SU-DHL-6 (cell line): Measurements from ENCODE around the gene ADCY5.

Source experiments
- CTCF ChIP-seq: fragments of 200-600 bp; sonication (generic); IDR thresholded peaks from one replicate; pipeline ENCODE4 v1.5.1; 2017; ENCODE audit warnings: antibody characterized with exemption, mild to moderate bottlenecking, low read length, moderate library complexity; ENCODE audit not compliant: insufficient read depth, poor library complexity, severe bottlenecking
- EZH2phosphoT487 ChIP-seq: fragments of 200-600 bp; sonication (generic), shearing (Covaris generic); conservative IDR thresholded peaks from 2 replicates; pipeline ENCODE4 v1.6.1; 2018; ENCODE audit warnings: mild to moderate bottlenecking, antibody characterized with exemption, low read length, moderate library complexity, mixed read lengths

- TF ChIP-seq CTCF (no peak), EZH2phosphoT487 (no peak)
These were observed 28.4 kb downstream of the ADCY5 start for GRCh38 chr3:123420416-123420968.
